OCI-LY1 (cell line): ENCODE data around the gene POFUT1.

ENCODE experiments used
- H2AFZ ChIP-seq: fragments of 200-600 bp; sonication (generic), shearing (Covaris generic); 2 replicates; pipeline ENCODE4 v1.6.0; 2014; ENCODE audit warnings: antibody characterized with exemption, mild to moderate bottlenecking, low read length
- H3F3A ChIP-seq: fragments of 200-600 bp; sonication (generic), shearing (Covaris generic); 2 replicates; pipeline ENCODE4 v1.6.0; 2014; ENCODE audit warnings: mild to moderate bottlenecking, antibody characterized with exemption, low read length, moderate library complexity; ENCODE audit not compliant: insufficient read depth
- H3K27ac ChIP-seq: fragments of 200-600 bp; sonication (generic); 2 replicates; pipeline ENCODE4 v1.5.1; 2014; ENCODE audit warnings: low read length, mixed run types, mild to moderate bottlenecking, low read depth; ENCODE audit not compliant: poor library complexity, severe bottlenecking
- H3K27me3 ChIP-seq: fragments of 200-600 bp; sonication (generic); 2 replicates; pipeline ENCODE4 v1.6.0; 2014; ENCODE audit warnings: antibody characterized with exemption, mild to moderate bottlenecking, low read length, moderate library complexity; ENCODE audit not compliant: insufficient read depth
- H3K36me3 ChIP-seq: fragments of 200-600 bp; sonication (generic); 2 replicates; pipeline ENCODE4 v1.6.1; 2014; ENCODE audit warnings: mild to moderate bottlenecking, antibody characterized with exemption, low read length, moderate library complexity, mixed read lengths; ENCODE audit not compliant: insufficient read depth
- H3K4me1 ChIP-seq: fragments of 200-600 bp; sonication (generic); 2 replicates; pipeline ENCODE4 v1.5.1; 2014; ENCODE audit warnings: mild to moderate bottlenecking, low read length, moderate library complexity; ENCODE audit not compliant: insufficient read depth, severe bottlenecking
- H3K4me2 ChIP-seq: fragments of 200-600 bp; sonication (generic), shearing (Covaris generic); 2 replicates; pipeline ENCODE4 v1.6.1; 2014; ENCODE audit warnings: low read length
- H3K4me3 ChIP-seq: fragments of 200-600 bp; sonication (generic); 2 replicates; pipeline ENCODE4 v1.5.1; 2014; ENCODE audit warnings: low read length, low read depth, mild to moderate bottlenecking, mixed read lengths; ENCODE audit not compliant: poor library complexity, severe bottlenecking
- H3K79me2 ChIP-seq: fragments of 200-600 bp; shearing (Covaris generic); 2 replicates; pipeline ENCODE4 v1.6.1; 2016; ENCODE audit warnings: mixed run types, low read length, mixed read lengths; ENCODE audit not compliant: insufficient read depth
- H3K9ac ChIP-seq: fragments of 200-600 bp; sonication (generic), shearing (Covaris generic); 2 replicates; pipeline ENCODE4 v1.6.1; 2014; ENCODE audit warnings: mild to moderate bottlenecking, low read length, mixed read lengths
- H3K9me2 ChIP-seq: fragments of 200-600 bp; sonication (generic), shearing (Covaris generic); 2 replicates; pipeline ENCODE4 v1.6.1; 2014; ENCODE audit warnings: low read depth, mild to moderate bottlenecking, low read length, mixed read lengths
- H3K9me3 ChIP-seq: fragments of 200-600 bp; shearing (Covaris generic); 2 replicates; pipeline ENCODE4 v1.6.1; 2014; ENCODE audit warnings: low read length, mixed read lengths
- H4K20me1 ChIP-seq: fragments of 200-600 bp; sonication (generic), shearing (Covaris generic); 2 replicates; pipeline ENCODE4 v1.6.0; 2016; ENCODE audit warnings: mild to moderate bottlenecking, low read length; ENCODE audit not compliant: insufficient read depth
- CTCF ChIP-seq: fragments of 200-600 bp; sonication (generic), shearing (Covaris generic); IDR thresholded peaks from 2 replicates; pipeline ENCODE4 v1.5.1; 2017; ENCODE audit warnings: mild to moderate bottlenecking, antibody characterized with exemption, low read length, moderate library complexity, mixed read lengths
- EZH2 ChIP-seq: fragments of 200-600 bp; sonication (generic), shearing (Covaris generic); IDR thresholded peaks from 2 replicates; pipeline ENCODE4 v1.8.0; 2017; ENCODE audit warnings: borderline replicate concordance, mixed run types, mild to moderate bottlenecking, antibody characterized with exemption, low read length, moderate library complexity, mixed read lengths

POFUT1 gene

GRCh38 chr20:32227744-32228688 is 20.3 kb downstream of the POFUT1 start:
- H3K9me3 ChIP-seq, result no peaks in the 10 kb centered on the region
- no peak overlapping the region for H3K4me3 ChIP-seq
- H3K4me1 ChIP-seq, result peaks cover 11% of the 10 kb centered on the region
- H3K9me2 ChIP-seq, result no peaks in the 10 kb centered on the region
- no peaks in the 10 kb centered on the region for H3K27me3 ChIP-seq
- H3K79me2 ChIP-seq, result no peaks in the 10 kb centered on the region
- no peaks in the 10 kb centered on the region for H3F3A ChIP-seq
- H2AFZ ChIP-seq, result no peak overlapping the region
- H4K20me1 ChIP-seq, result no peaks in the 10 kb centered on the region
- H3K27ac ChIP-seq, result no peak overlapping the region
- no peak overlapping the region for H3K4me2 ChIP-seq
- TF ChIP-seq EZH2 (no peak), CTCF (no peak)
- H3K9ac ChIP-seq, result no peak overlapping the region
- peaks cover 81% of the 10 kb centered on the region for H3K36me3 ChIP-seq

DNA sequence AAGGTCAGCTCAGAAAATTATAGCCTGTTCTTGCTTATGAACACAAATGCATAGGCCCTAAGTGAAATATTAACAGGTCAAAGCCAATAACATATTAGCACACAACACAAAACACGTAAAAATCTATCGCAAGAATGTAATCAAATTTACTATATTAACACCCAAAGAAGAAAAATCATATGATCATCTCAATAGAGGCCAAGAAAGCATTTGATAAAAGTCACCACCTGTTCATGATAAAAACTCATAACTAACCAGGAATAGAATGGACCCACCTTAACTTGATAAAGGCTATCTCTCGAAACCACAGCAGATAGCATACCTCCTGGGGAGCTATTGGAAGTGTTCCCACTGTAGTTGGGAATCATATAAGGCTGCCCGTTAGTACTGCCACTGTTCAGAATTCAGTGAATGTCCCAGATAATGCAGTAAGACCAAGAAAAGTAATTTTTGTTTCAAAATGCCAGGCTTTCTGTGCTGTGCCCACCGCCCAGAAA is 21.6 kb downstream of the POFUT1 start:
- H3K9ac ChIP-seq, result no peak overlapping the region
- H3K27me3 ChIP-seq, result no peaks in the 10 kb centered on the region
- no peak overlapping the region for H3K4me3 ChIP-seq
- no peaks in the 10 kb centered on the region for H3K9me2 ChIP-seq
- no peaks in the 10 kb centered on the region for H3K9me3 ChIP-seq
- no peaks in the 10 kb centered on the region for H3F3A ChIP-seq
- no peaks in the 10 kb centered on the region for H3K79me2 ChIP-seq
- peaks cover 77% of the 10 kb centered on the region for H3K36me3 ChIP-seq
- H2AFZ ChIP-seq, result no peak overlapping the region
- no peak overlapping the region for H3K4me2 ChIP-seq
- H3K27ac ChIP-seq, result no peak overlapping the region
- peaks cover 11% of the 10 kb centered on the region for H3K4me1 ChIP-seq
- no peak for TF ChIP-seq EZH2
- no peak for TF ChIP-seq CTCF
- no peaks in the 10 kb centered on the region for H4K20me1 ChIP-seq

GRCh38 chr20:32230707-32231106 is 23.0 kb downstream of the POFUT1 start:
- Histone ChIP-seq H3K4me2 (no peak overlapping the region), H3K9ac (no peak overlapping the region), H3K4me3 (no peak overlapping the region), H3K79me2 (no peaks in the 10 kb centered on the region), H3K4me1 (peaks cover 11% of the 10 kb centered on the region), H2AFZ (no peak overlapping the region), H4K20me1 (no peaks in the 10 kb centered on the region), H3K36me3 (peaks cover 84% of the 10 kb centered on the region), H3K9me2 (no peaks in the 10 kb centered on the region), H3F3A (no peaks in the 10 kb centered on the region), H3K27ac (no peak overlapping the region), H3K27me3 (no peaks in the 10 kb centered on the region), H3K9me3 (no peaks in the 10 kb centered on the region)
- TF ChIP-seq CTCF (no peak), EZH2 (no peak)
